Thoracic aorta (tissue), 2 donors: Measurements from ENCODE around the gene RASGEF1B. TPM values are rescaled to one million over a fixed set of nuclear protein-coding genes. Genes with fewer than 3 reads are reported as not detected.
A peak's percentile ranks its signal among the peaks of the same experiment; 100 is the strongest.

ENCODE experiments used
- ATAC-seq: fragments of 150-250 bp; one replicate; pipeline ENCODE4 v1.8.0; 2017; ENCODE audit warnings: low read depth; ENCODE audit not compliant: insufficient number of reproducible peaks, low FRiP score
- DNase-seq: peaks from one replicate; pipeline ENCODE4 v3.0.0-alpha.2; 2020; ENCODE audit warnings: low spot score
- H3K27ac ChIP-seq, 2 donors: fragments of 200-600 bp; sonication (generic); 1 replicate in 1 of 2; 2 replicates in 1 of 2; pipeline ENCODE4 v1.5.1; 2016; ENCODE audit warnings: mild to moderate bottlenecking in 2 of 2, moderate library complexity in 2 of 2
- H3K27me3 ChIP-seq: fragments of 200-600 bp; sonication (generic); replicated peaks from 2 replicates; pipeline ENCODE4 v1.6.0; 2016; ENCODE audit warnings: mild to moderate bottlenecking; ENCODE audit not compliant: insufficient read depth
- H3K36me3 ChIP-seq: fragments of 200-600 bp; sonication (generic); one replicate; pipeline ENCODE4 v1.5.1; 2016
- H3K4me1 ChIP-seq, 2 donors: fragments of 200-600 bp; sonication (generic); 1 replicate in 1 of 2; 2 replicates in 1 of 2; pipeline versions ENCODE4 v1.5.1 to v1.6.0; 2016; ENCODE audit warnings: low read depth in 2 of 2, mild to moderate bottlenecking in 1 of 2; ENCODE audit not compliant: control insufficient read depth in 1 of 2
- H3K4me3 ChIP-seq: fragments of 200-600 bp; sonication (generic); 2 replicates; pipeline ENCODE4 v1.5.1; 2016; ENCODE audit warnings: mild to moderate bottlenecking
- H3K9me3 ChIP-seq: fragments of 200-600 bp; sonication (generic); 2 replicates; pipeline ENCODE4 v1.5.1; 2016
- total RNA-seq, 2 donors: library from RNA; depleted of rRNA; stranded (reverse); fragments of >200 nt; gene quantifications; one replicate each; pipeline versions ENCODE4 v1.1.0 to v1.2.3, GENCODE V29; 2016
- TF ChIP-seq, protein P1 (sequence below): fragments of 200-600 bp; sonication (generic); IDR thresholded peaks from one replicate; pipeline ENCODE4 v1.5.1; 2019; ENCODE audit warnings: antibody characterized with exemption

The RASGEF1B gene
- total RNA-seq, 2 donors from 2014 or later = 24.4 to 42.0 TPM

- no peaks in the 10 kb centered on the region for H3K27me3 ChIP-seq
- no peaks in the 10 kb centered on the region for H3K9me3 ChIP-seq
- no peak for ATAC-seq
- peaks cover 5 to 22% of the 10 kb centered on the region in 2 donors for H3K4me1 ChIP-seq
- TF ChIP-seq, protein P1, sequence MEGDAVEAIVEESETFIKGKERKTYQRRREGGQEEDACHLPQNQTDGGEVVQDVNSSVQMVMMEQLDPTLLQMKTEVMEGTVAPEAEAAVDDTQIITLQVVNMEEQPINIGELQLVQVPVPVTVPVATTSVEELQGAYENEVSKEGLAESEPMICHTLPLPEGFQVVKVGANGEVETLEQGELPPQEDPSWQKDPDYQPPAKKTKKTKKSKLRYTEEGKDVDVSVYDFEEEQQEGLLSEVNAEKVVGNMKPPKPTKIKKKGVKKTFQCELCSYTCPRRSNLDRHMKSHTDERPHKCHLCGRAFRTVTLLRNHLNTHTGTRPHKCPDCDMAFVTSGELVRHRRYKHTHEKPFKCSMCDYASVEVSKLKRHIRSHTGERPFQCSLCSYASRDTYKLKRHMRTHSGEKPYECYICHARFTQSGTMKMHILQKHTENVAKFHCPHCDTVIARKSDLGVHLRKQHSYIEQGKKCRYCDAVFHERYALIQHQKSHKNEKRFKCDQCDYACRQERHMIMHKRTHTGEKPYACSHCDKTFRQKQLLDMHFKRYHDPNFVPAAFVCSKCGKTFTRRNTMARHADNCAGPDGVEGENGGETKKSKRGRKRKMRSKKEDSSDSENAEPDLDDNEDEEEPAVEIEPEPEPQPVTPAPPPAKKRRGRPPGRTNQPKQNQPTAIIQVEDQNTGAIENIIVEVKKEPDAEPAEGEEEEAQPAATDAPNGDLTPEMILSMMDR = no peak
- DNase-seq = no peak
- H3K36me3 ChIP-seq = no peaks in the 10 kb centered on the region
- H3K4me3 ChIP-seq = no peak overlapping the region
- H3K27ac ChIP-seq = no peak overlapping the region
Observed at GRCh38 chr4:81468678-81469077, 3.0 kb downstream of the RASGEF1B start.

DNA sequence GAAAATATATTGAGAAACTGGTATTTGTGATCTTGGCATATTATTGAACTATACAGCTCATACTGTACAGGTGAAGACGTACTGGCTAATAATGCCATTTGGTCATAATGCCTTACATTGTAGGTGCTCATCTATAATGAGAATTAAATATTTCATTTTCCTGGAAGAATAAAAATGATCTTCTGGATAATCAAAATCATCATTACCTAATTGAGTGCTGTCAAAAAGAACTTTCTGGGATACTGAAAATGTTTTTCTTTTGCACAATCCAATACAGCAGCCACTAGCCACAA lies 4.1 kb downstream of the RASGEF1B start:
- no peaks in the 10 kb centered on the region for H3K36me3 ChIP-seq
- TF ChIP-seq, protein P1 = no peak
- H3K4me1 ChIP-seq = peaks cover 5 to 16% of the 10 kb centered on the region in 2 donors
- H3K27me3 ChIP-seq = no peaks in the 10 kb centered on the region
- no peaks in the 10 kb centered on the region for H3K9me3 ChIP-seq
- no peak overlapping the region for H3K4me3 ChIP-seq
- no peak for DNase-seq
- no peak for ATAC-seq
- H3K27ac ChIP-seq = no peak overlapping the region

- H3K4me1 ChIP-seq = peaks cover 5 to 11% of the 10 kb centered on the region in 2 donors
- H3K36me3 ChIP-seq = no peaks in the 10 kb centered on the region
- no peaks in the 10 kb centered on the region for H3K27me3 ChIP-seq
- no peak for ATAC-seq
- DNase-seq = no peak
- H3K27ac ChIP-seq = no peak overlapping the region
- TF ChIP-seq, protein P1 = peak; percentile 87
- no peaks in the 10 kb centered on the region for H3K9me3 ChIP-seq
- no peak overlapping the region for H3K4me3 ChIP-seq
Observed at GRCh38 chr4:81466841-81467671, 4.7 kb downstream of the RASGEF1B start.

- H3K9me3 ChIP-seq = no peaks in the 10 kb centered on the region
- H3K4me1 ChIP-seq = peaks cover 5 to 11% of the 10 kb centered on the region in 2 donors
- DNase-seq = no peak
- TF ChIP-seq, protein P1 = no peak
- no peak overlapping the region for H3K27ac ChIP-seq
- H3K4me3 ChIP-seq = no peak overlapping the region
- ATAC-seq = no peak
- no peaks in the 10 kb centered on the region for H3K36me3 ChIP-seq
- H3K27me3 ChIP-seq = no peaks in the 10 kb centered on the region
Observed at GRCh38 chr4:81465406-81466340, 6.0 kb downstream of the RASGEF1B start.

GRCh38 chr4:81460834-81461233 lies 10.9 kb downstream of the RASGEF1B start:
- TF ChIP-seq, protein P1 = no peak
- no peaks in the 10 kb centered on the region for H3K9me3 ChIP-seq
- DNase-seq = no peak
- no peak for ATAC-seq
- H3K36me3 ChIP-seq = no peaks in the 10 kb centered on the region
- no peaks in the 10 kb centered on the region for H3K27me3 ChIP-seq
- no peaks in the 10 kb centered on the region for H3K4me1 ChIP-seq
- no peak overlapping the region for H3K4me3 ChIP-seq
- H3K27ac ChIP-seq = no peak overlapping the region
